GM19099 (cell line): ENCODE measurements around the gene RIC1.

Experiments
- POLR2A ChIP-seq: IDR thresholded peaks from 3 replicates; pipeline ENCODE4 v1.6.1; 2011; ENCODE audit warnings: low read depth; ENCODE audit not compliant: insufficient read length; ENCODE audit errors: extremely low read depth

The RIC1 gene

GRCh38 chr9:5820425-5820824, 191.5 kb downstream of the RIC1 start:
- no peak for TF ChIP-seq POLR2A

GRCh38 chr9:5825223-5825622, 196.3 kb downstream of the RIC1 start:
- no peak for TF ChIP-seq POLR2A
